ENCODE results near the gene HNRNPM.
"Not testable (repeated sequence)": the region's sequence is repeated elsewhere in the genome, so short reads cannot be mapped to it uniquely, and the experiment has no call there.

The HNRNPM gene

GRCh38 chr19:8425331-8425730 lies 19.4 kb upstream of the HNRNPM start:
- H3K9me3 ChIP-seq (ENCODE audit: control insufficient read depth, insufficient read depth, low read length); H3K27ac ChIP-seq (ENCODE audit: low read length); H3K4me1 ChIP-seq (ENCODE audit: control insufficient read depth, insufficient read depth, low read length); H3K36me3 ChIP-seq (ENCODE audit: control insufficient read depth, insufficient read depth, low read length); H3K27me3 ChIP-seq (ENCODE audit: control insufficient read depth, insufficient read depth, low read length); DNase-seq (ENCODE audit: low read depth, low spot score); H3K4me3 ChIP-seq (ENCODE audit: low read length): not testable (repeated sequence)
- no CpG with 5 or more reads among the region's 6 CpGs for WGBS (ENCODE audit: insufficient coverage, insufficient read length)

- Histone ChIP-seq H3K4me3 (ENCODE audit: low read length) (no peak overlapping the region), H3K36me3 (ENCODE audit: control insufficient read depth, insufficient read depth, low read length) (no peaks in the 10 kb centered on the region), H3K27me3 (ENCODE audit: control insufficient read depth, insufficient read depth, low read length) (no peaks in the 10 kb centered on the region), H3K9me3 (ENCODE audit: control insufficient read depth, insufficient read depth, low read length) (no peaks in the 10 kb centered on the region), H3K27ac (ENCODE audit: low read length) (no peak overlapping the region), H3K4me1 (ENCODE audit: control insufficient read depth, insufficient read depth, low read length) (no peaks in the 10 kb centered on the region)
- WGBS (ENCODE audit: insufficient coverage, insufficient read length): no CpG with 5 or more reads among the region's 7 CpGs
- DNase-seq (ENCODE audit: low read depth, low spot score): no peak
Observed at GRCh38 chr19:8426283-8426682, 18.5 kb upstream of the HNRNPM start.

- H3K27ac ChIP-seq (ENCODE audit: low read length): no peak overlapping the region
- H3K4me3 ChIP-seq (ENCODE audit: low read length): no peak overlapping the region
- no CpG with 5 or more reads among the region's 6 CpGs for WGBS (ENCODE audit: insufficient coverage, insufficient read length)
- no peaks in the 10 kb centered on the region for H3K27me3 ChIP-seq (ENCODE audit: control insufficient read depth, insufficient read depth, low read length)
- no peaks in the 10 kb centered on the region for H3K4me1 ChIP-seq (ENCODE audit: control insufficient read depth, insufficient read depth, low read length)
- no peaks in the 10 kb centered on the region for H3K9me3 ChIP-seq (ENCODE audit: control insufficient read depth, insufficient read depth, low read length)
- H3K36me3 ChIP-seq (ENCODE audit: control insufficient read depth, insufficient read depth, low read length): no peaks in the 10 kb centered on the region
- DNase-seq (ENCODE audit: low read depth, low spot score): no peak
Observed at GRCh38 chr19:8429044-8429443, 15.7 kb upstream of the HNRNPM start.

- Histone ChIP-seq H3K36me3 (ENCODE audit: control insufficient read depth, insufficient read depth, low read length) (no peaks in the 10 kb centered on the region), H3K27me3 (ENCODE audit: control insufficient read depth, insufficient read depth, low read length) (no peaks in the 10 kb centered on the region), H3K4me3 (ENCODE audit: low read length) (no peak overlapping the region), H3K27ac (ENCODE audit: low read length) (no peak overlapping the region), H3K4me1 (ENCODE audit: control insufficient read depth, insufficient read depth, low read length) (no peaks in the 10 kb centered on the region), H3K9me3 (ENCODE audit: control insufficient read depth, insufficient read depth, low read length) (no peaks in the 10 kb centered on the region)
- no peak for DNase-seq (ENCODE audit: low read depth, low spot score)
- no CpG with 5 or more reads among the region's 6 CpGs for WGBS (ENCODE audit: insufficient coverage, insufficient read length)
Observed at GRCh38 chr19:8429826-8430225, 14.9 kb upstream of the HNRNPM start.

GRCh38 chr19:8430650-8431049 lies 14.1 kb upstream of the HNRNPM start:
- no peak overlapping the region for H3K4me3 ChIP-seq (ENCODE audit: low read length)
- no CpG with 5 or more reads among the region's 20 CpGs for WGBS (ENCODE audit: insufficient coverage, insufficient read length)
- H3K27me3 ChIP-seq (ENCODE audit: control insufficient read depth, insufficient read depth, low read length): no peaks in the 10 kb centered on the region
- no peaks in the 10 kb centered on the region; the same call in 1 of the 2 replicates for H3K36me3 ChIP-seq (ENCODE audit: control insufficient read depth, insufficient read depth, low read length)
- no peaks in the 10 kb centered on the region for H3K9me3 ChIP-seq (ENCODE audit: control insufficient read depth, insufficient read depth, low read length)
- H3K27ac ChIP-seq (ENCODE audit: low read length): no peak overlapping the region
- DNase-seq (ENCODE audit: low read depth, low spot score): no peak
- H3K4me1 ChIP-seq (ENCODE audit: control insufficient read depth, insufficient read depth, low read length): no peaks in the 10 kb centered on the region

- Histone ChIP-seq H3K4me1 (ENCODE audit: control insufficient read depth, insufficient read depth, low read length) (peaks cover 2% of the 10 kb centered on the region; the same call in 1 of the 2 replicates), H3K36me3 (ENCODE audit: control insufficient read depth, insufficient read depth, low read length) (no peaks in the 10 kb centered on the region; the same call in 1 of the 2 replicates), H3K4me3 (ENCODE audit: low read length) (no peak overlapping the region), H3K27me3 (ENCODE audit: control insufficient read depth, insufficient read depth, low read length) (no peaks in the 10 kb centered on the region), H3K27ac (ENCODE audit: low read length) (no peak overlapping the region), H3K9me3 (ENCODE audit: control insufficient read depth, insufficient read depth, low read length) (no peaks in the 10 kb centered on the region)
- DNase-seq (ENCODE audit: low read depth, low spot score): no peak
- WGBS (ENCODE audit: insufficient coverage, insufficient read length): no CpG with 5 or more reads among the region's 12 CpGs
Observed at GRCh38 chr19:8438236-8438635, 6.5 kb upstream of the HNRNPM start.

GRCh38 chr19:8441725-8442544 lies 2.8 kb upstream of the HNRNPM start:
- no peak overlapping the region for H3K4me3 ChIP-seq (ENCODE audit: low read length)
- no peaks in the 10 kb centered on the region for H3K27me3 ChIP-seq (ENCODE audit: control insufficient read depth, insufficient read depth, low read length)
- peak overlapping the region; percentile 47 for H3K27ac ChIP-seq (ENCODE audit: low read length)
- no CpG with 5 or more reads among the region's 6 CpGs for WGBS (ENCODE audit: insufficient coverage, insufficient read length)
- no peak for DNase-seq (ENCODE audit: low read depth, low spot score)
- H3K36me3 ChIP-seq (ENCODE audit: control insufficient read depth, insufficient read depth, low read length): no peaks in the 10 kb centered on the region
- no peaks in the 10 kb centered on the region for H3K9me3 ChIP-seq (ENCODE audit: control insufficient read depth, insufficient read depth, low read length)
- H3K4me1 ChIP-seq (ENCODE audit: control insufficient read depth, insufficient read depth, low read length): peaks cover under 1% of the 10 kb centered on the region; the same call in 1 of the 2 replicates

- not testable (repeated sequence) for DNase-seq (ENCODE audit: low read depth, low spot score); H3K9me3 ChIP-seq (ENCODE audit: control insufficient read depth, insufficient read depth, low read length); H3K36me3 ChIP-seq (ENCODE audit: control insufficient read depth, insufficient read depth, low read length); H3K27me3 ChIP-seq (ENCODE audit: control insufficient read depth, insufficient read depth, low read length); H3K27ac ChIP-seq (ENCODE audit: low read length); H3K4me1 ChIP-seq (ENCODE audit: control insufficient read depth, insufficient read depth, low read length)
- WGBS (ENCODE audit: insufficient coverage, insufficient read length): no CpG with 5 or more reads among the region's 32 CpGs
- H3K4me3 ChIP-seq (ENCODE audit: low read length): peak overlapping the region; percentile 79; the same call in 1 of the 2 replicates
Observed at GRCh38 chr19:8444140-8444676, 567 bp upstream of the HNRNPM start.

- Histone ChIP-seq H3K9me3 (ENCODE audit: control insufficient read depth, insufficient read depth, low read length) (no peaks in the 10 kb centered on the region), H3K27ac (ENCODE audit: low read length) (no peak overlapping the region), H3K4me3 (ENCODE audit: low read length) (peak overlapping the region; percentile 79), H3K4me1 (ENCODE audit: control insufficient read depth, insufficient read depth, low read length) (peaks cover 3% of the 10 kb centered on the region; the same call in 1 of the 2 replicates), H3K27me3 (ENCODE audit: control insufficient read depth, insufficient read depth, low read length) (no peaks in the 10 kb centered on the region), H3K36me3 (ENCODE audit: control insufficient read depth, insufficient read depth, low read length) (no peaks in the 10 kb centered on the region)
- DNase-seq (ENCODE audit: low read depth, low spot score): no peak
- WGBS (ENCODE audit: insufficient coverage, insufficient read length): no CpG with 5 or more reads among the region's 45 CpGs
Observed at GRCh38 chr19:8445488-8446001, 770 bp downstream of the HNRNPM start.

- no CpG with 5 or more reads among the region's 16 CpGs for WGBS (ENCODE audit: insufficient coverage, insufficient read length)
- Histone ChIP-seq H3K27me3 (ENCODE audit: control insufficient read depth, insufficient read depth, low read length) (no peaks in the 10 kb centered on the region), H3K4me3 (ENCODE audit: low read length) (peak overlapping the region; percentile 79; the same call in 1 of the 2 replicates), H3K4me1 (ENCODE audit: control insufficient read depth, insufficient read depth, low read length) (peaks cover 3% of the 10 kb centered on the region; the same call in 1 of the 2 replicates), H3K9me3 (ENCODE audit: control insufficient read depth, insufficient read depth, low read length) (no peaks in the 10 kb centered on the region), H3K36me3 (ENCODE audit: control insufficient read depth, insufficient read depth, low read length) (no peaks in the 10 kb centered on the region), H3K27ac (ENCODE audit: low read length) (no peak overlapping the region)
- no peak for DNase-seq (ENCODE audit: low read depth, low spot score)
Observed at GRCh38 chr19:8446061-8446709, 1.4 kb downstream of the HNRNPM start.
